Myocyte (in vitro differentiated cells): Measurements from ENCODE around the gene GPR155. TPM values are rescaled to one million over a fixed set of nuclear protein-coding genes. Genes with fewer than 3 reads are reported as not detected.
"Not testable (repeated sequence)": the region's sequence is repeated elsewhere in the genome, so short reads cannot be mapped to it uniquely, and the experiment has no call there.

ENCODE experiments used
- DNase-seq: peaks from one replicate; pipeline ENCODE4 v3.0.0-alpha.2; 2012; ENCODE audit warnings: low read depth
- total RNA-seq: library from RNA; depleted of rRNA; stranded (reverse); fragments of >200 nt; gene quantifications from 2 replicates; pipeline ENCODE4 v1.2.3, GENCODE V29; 2014

The GPR155 gene
- total RNA-seq, 1 donor from 2014 or later: 5.6 TPM

- peak; percentile 73 for DNase-seq
Observed at GRCh38 chr2:174442546-174443510, 44.0 kb downstream of the GPR155 start.

- DNase-seq: no peak
Observed at GRCh38 chr2:174439950-174440349, 46.9 kb downstream of the GPR155 start.

GRCh38 chr2:174439323-174439722 lies 47.5 kb downstream of the GPR155 start:
- no peak for DNase-seq

GRCh38 chr2:174438146-174438886 lies 48.5 kb downstream of the GPR155 start:
- DNase-seq: no peak

GRCh38 chr2:174436351-174436750 lies 50.5 kb downstream of the GPR155 start:
- no peak for DNase-seq

- no peak for DNase-seq
Observed at GRCh38 chr2:174431902-174432301, 54.9 kb downstream of the GPR155 start.

- DNase-seq: no peak
Observed at GRCh38 chr2:174430066-174430465, 56.8 kb downstream of the GPR155 start.

GRCh38 chr2:174428214-174428613 lies 58.6 kb downstream of the GPR155 start:
- DNase-seq: no peak

- peak; percentile 67 for DNase-seq
Observed at GRCh38 chr2:174412256-174412655, 74.6 kb downstream of the GPR155 start.

GRCh38 chr2:174410039-174410438 lies 76.8 kb downstream of the GPR155 start:
- DNase-seq: not testable (repeated sequence)

GRCh38 chr2:174403628-174404027 lies 83.2 kb downstream of the GPR155 start:
- DNase-seq: no peak

- no peak for DNase-seq
Observed at GRCh38 chr2:174400853-174401252, 86.0 kb downstream of the GPR155 start.

- peak; percentile 57 for DNase-seq
Observed at GRCh38 chr2:174399171-174399570, 87.7 kb downstream of the GPR155 start.

- no peak for DNase-seq
Observed at GRCh38 chr2:174397773-174398172, 89.1 kb downstream of the GPR155 start.

- DNase-seq: peak; percentile 29
Observed at GRCh38 chr2:174395969-174396630, 90.7 kb downstream of the GPR155 start.

GRCh38 chr2:174395284-174395968 lies 91.4 kb downstream of the GPR155 start, which contains the start of gene SCRN3:
TSS of gene SCRN3 (plus strand) at chr2:174395730. CDS start at chr2:174398284, 2,554 bp downstream.
- peak; percentile 87 for DNase-seq

- no peak for DNase-seq
Observed at GRCh38 chr2:174392706-174393105, 94.1 kb downstream of the GPR155 start.

GRCh38 chr2:174390303-174390702 lies 96.5 kb downstream of the GPR155 start:
- DNase-seq: not testable (repeated sequence)

- DNase-seq: no peak
Observed at GRCh38 chr2:174389542-174389941, 97.3 kb downstream of the GPR155 start.

GRCh38 chr2:174388706-174389105 lies 98.1 kb downstream of the GPR155 start:
- not testable (repeated sequence) for DNase-seq

- DNase-seq: no peak
Observed at GRCh38 chr2:174385201-174385600, 101.6 kb downstream of the GPR155 start.
